ENCODE measurements around the gene IP6K3. TPM values are rescaled to one million over a fixed set of nuclear protein-coding genes. Genes with fewer than 3 reads are reported as not detected.

The IP6K3 gene
- total RNA-seq, 2 donors from 2014 or later, result 2.5 to 3.1 TPM

- H3K27me3 ChIP-seq (replicated peaks; ENCODE audit: insufficient read depth), result no peaks in the 10 kb centered on the region
- H3K27ac ChIP-seq, result no peak overlapping the region
- no peaks in the 10 kb centered on the region for H3K4me1 ChIP-seq (replicated peaks)
- H3K36me3 ChIP-seq, result no peaks in the 10 kb centered on the region
- intact Hi-C loops (cut with DNase I), result no loop called here
- no peak overlapping the region for H3K4me3 ChIP-seq
- DNase-seq (ENCODE audit: low spot score), result no peak
- no peaks in the 10 kb centered on the region for H3K9me3 ChIP-seq
- WGBS, result 77% methylated on average over 1 of the region's 1 CpG
- TF ChIP-seq POLR2AphosphoS5 (IDR thresholded peaks at IDR 0.05) (no peak), CTCF (IDR thresholded peaks at IDR 0.05) (peak in 2 of 4 experiments; percentile 50 to 57)
Measured at GRCh38 chr6:33702345-33702977, 44.2 kb downstream of the IP6K3 start.

GRCh38 chr6:33700391-33701050, 46.2 kb downstream of the IP6K3 start:
- 55% methylated on average over 10 of the region's 10 CpGs for WGBS
- peak; percentile 42 to 74 (median 58) for TF ChIP-seq CTCF (IDR thresholded peaks at IDR 0.05)
- no peak for TF ChIP-seq POLR2A (IDR thresholded peaks at IDR 0.05)
- no peak for TF ChIP-seq POLR2AphosphoS5 (IDR thresholded peaks at IDR 0.05)
- Histone ChIP-seq H3K27ac (peak overlapping the region in 1 of 2 donors; percentile 12), H3K9me3 (no peaks in the 10 kb centered on the region), H3K4me3 (no peak overlapping the region), H3K4me1 (replicated peaks) (peaks cover 15% of the 10 kb centered on the region), H3K36me3 (no peaks in the 10 kb centered on the region), H3K27me3 (replicated peaks; ENCODE audit: insufficient read depth) (no peaks in the 10 kb centered on the region)
- peak; percentile 68 for DNase-seq (ENCODE audit: low spot score)
- intact Hi-C loops (cut with DNase I), result no loop called here

- no peaks in the 10 kb centered on the region for H3K36me3 ChIP-seq
- no peak for DNase-seq (ENCODE audit: low spot score)
- H3K27me3 ChIP-seq (replicated peaks; ENCODE audit: insufficient read depth), result no peaks in the 10 kb centered on the region
- WGBS, result 52% methylated on average over 5 of the region's 5 CpGs
- no peak overlapping the region for H3K4me3 ChIP-seq
- no peaks in the 10 kb centered on the region for H3K9me3 ChIP-seq
- no peak for TF ChIP-seq POLR2AphosphoS5 (IDR thresholded peaks at IDR 0.05)
- no peak for TF ChIP-seq CTCF (IDR thresholded peaks at IDR 0.05)
- TF ChIP-seq POLR2A (IDR thresholded peaks at IDR 0.05), result no peak
- peaks cover 15% of the 10 kb centered on the region for H3K4me1 ChIP-seq (replicated peaks)
- intact Hi-C loops (cut with DNase I), result loop anchor here (5.0 kb wide), 1 partner anchor 112 kb away; no protein-coding TSS in a partner anchor
- peak overlapping the region; percentile 12 to 33 for H3K27ac ChIP-seq
Measured at GRCh38 chr6:33699739-33700138, 47.0 kb downstream of the IP6K3 start.

GRCh38 chr6:33699131-33699530, 47.6 kb downstream of the IP6K3 start:
- intact Hi-C loops (cut with DNase I), result loop anchor here (5.0 kb wide), 1 partner anchor 112 kb away; no protein-coding TSS in a partner anchor
- Histone ChIP-seq H3K4me3 (no peak overlapping the region), H3K36me3 (no peaks in the 10 kb centered on the region), H3K27ac (peak overlapping the region; percentile 12 to 33), H3K9me3 (no peaks in the 10 kb centered on the region), H3K27me3 (replicated peaks; ENCODE audit: insufficient read depth) (no peaks in the 10 kb centered on the region), H3K4me1 (replicated peaks) (peaks cover 15% of the 10 kb centered on the region)
- DNase-seq (ENCODE audit: low spot score), result no peak
- TF ChIP-seq POLR2AphosphoS5 (IDR thresholded peaks at IDR 0.05) (peak; percentile 16), POLR2A (IDR thresholded peaks at IDR 0.05) (no peak), CTCF (IDR thresholded peaks at IDR 0.05) (no peak)
- 48% methylated on average over 8 of the region's 8 CpGs for WGBS
